GM19351 (cell line): Measurements from ENCODE around the gene ZFP91.
A peak's percentile ranks its signal among the peaks of the same experiment; 100 is the strongest.
"Not testable (repeated sequence)": the region's sequence is repeated elsewhere in the genome, so short reads cannot be mapped to it uniquely, and the experiment has no call there.

Source experiments
- ATAC-seq: cut with Tn5 transposase; IDR thresholded peaks from one replicate; pipeline ENCODE4 v1.9.1; 2021; ENCODE audit warnings: mild to moderate bottlenecking, moderate library complexity; ENCODE audit not compliant: unreplicated experiment

ZFP91 gene, protein sequence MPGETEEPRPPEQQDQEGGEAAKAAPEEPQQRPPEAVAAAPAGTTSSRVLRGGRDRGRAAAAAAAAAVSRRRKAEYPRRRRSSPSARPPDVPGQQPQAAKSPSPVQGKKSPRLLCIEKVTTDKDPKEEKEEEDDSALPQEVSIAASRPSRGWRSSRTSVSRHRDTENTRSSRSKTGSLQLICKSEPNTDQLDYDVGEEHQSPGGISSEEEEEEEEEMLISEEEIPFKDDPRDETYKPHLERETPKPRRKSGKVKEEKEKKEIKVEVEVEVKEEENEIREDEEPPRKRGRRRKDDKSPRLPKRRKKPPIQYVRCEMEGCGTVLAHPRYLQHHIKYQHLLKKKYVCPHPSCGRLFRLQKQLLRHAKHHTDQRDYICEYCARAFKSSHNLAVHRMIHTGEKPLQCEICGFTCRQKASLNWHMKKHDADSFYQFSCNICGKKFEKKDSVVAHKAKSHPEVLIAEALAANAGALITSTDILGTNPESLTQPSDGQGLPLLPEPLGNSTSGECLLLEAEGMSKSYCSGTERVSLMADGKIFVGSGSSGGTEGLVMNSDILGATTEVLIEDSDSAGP

DNA sequence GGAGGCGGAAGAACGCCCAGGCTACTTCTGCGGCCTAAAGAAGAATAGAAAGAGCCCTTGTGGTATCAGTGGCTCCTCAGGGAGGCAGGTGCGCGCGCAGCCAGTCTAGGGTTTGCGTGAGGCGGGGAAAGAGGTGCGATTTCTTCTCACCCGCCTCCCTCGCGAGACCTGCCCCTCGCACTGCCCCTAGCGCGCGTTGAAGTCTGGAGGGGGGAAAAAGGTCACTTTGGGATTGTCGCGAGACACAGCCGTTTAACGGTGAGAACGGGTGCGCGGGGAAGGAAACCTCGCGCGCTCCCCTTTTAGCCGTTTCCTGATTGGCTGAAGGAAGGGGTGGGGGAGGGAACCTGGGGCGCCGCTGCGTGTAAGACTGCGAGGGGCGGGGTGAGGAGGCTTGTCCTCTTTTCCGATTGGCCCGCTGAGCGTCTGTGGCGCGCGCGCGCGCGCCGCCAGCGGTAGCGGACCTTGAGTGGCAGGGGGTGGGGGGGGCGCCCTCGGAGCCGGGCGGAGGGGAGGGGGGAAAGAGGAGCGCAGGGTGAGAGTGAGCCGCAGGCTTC, at the start of gene ZFP91:
Gene ZFP91, plus strand, starts transcription at position 429 of the 557 bp plus-strand sequence. CDS start 219 bp downstream, outside the sequence.
- ATAC-seq: peak; percentile 35

DNA sequence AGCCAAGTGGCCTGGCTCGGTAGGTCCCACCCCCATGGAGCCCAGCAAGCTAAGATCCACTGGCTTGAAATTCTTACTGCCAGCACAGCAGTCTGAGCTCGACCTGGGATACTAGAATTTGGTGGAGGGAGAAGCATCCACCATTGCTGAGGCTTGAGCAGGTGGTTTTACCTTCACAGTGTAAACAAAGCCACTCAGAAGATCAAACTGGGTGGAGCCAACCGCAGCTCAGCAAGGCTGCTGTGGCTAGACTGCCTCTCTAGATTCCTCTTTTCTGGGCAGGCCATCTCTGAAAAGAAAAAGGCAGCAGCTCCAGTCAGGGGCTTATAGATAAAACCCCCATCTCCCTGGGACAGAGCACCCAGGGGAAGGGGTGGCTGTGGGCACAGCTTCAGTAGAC, 48.6 kb upstream of the ZFP91 start:
- no peak for ATAC-seq

DNA sequence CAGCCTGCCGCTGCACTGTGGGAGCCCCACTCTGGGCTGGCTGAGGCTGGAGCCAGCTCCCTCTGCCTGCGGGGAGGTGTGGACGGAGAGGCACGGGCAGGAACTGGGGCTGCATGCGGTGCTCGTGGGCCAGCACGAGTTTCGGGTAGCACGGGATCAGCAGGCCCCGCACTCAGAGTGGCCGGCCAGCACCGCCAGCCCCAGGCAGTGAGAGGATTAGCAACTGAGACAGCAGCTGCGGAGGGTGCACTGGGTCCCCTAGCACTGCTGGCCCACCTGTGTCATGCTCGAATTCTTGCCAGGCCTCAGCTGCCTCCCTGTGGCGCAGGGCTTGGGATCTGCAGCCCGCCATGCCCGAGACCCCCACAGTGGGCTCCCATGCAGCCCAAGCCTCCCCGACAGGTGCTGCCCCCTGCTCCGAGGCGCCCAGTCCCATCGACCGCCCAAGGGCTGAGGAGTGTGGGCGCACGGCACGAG, 47.0 kb upstream of the ZFP91 start:
- ATAC-seq: no peak

DNA sequence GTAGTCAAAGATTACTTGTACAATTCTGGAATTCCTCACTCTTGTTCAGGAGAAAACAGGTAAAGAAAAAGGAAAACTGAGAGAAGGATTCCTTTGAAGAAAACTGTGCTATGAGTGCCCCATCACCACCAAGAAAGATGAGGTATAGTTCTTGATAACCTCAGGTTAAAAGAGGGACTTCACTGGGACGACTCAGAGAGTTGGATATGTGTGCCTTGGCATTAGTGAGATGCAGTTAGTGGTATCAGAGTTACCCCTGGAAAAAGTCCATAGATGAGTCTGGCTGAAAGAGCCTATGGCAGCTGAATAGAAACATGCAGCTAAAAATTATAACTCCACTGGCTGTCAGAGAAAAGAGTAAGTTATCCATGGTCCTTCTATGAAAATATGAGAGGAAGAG, 32.0 kb upstream of the ZFP91 start:
- no peak for ATAC-seq

DNA sequence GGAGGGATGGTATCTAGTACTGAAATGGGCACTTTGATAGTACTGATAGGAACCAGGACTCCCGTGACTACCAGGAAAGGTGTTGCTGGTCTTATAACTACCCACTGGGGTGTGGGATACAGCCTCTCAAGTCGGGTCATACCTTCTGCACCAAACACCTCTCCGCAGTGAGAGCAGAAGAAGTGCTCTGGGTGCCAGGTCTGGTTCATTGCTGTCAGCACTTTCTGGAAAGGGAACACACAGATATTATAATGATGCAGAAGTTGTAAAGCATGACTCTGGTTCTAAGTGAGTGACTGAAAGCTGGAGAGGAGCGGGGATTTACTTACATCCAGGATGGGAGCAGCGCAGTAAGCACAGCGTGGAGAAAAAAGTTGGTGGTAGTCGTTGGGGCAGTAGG, 29.2 kb upstream of the ZFP91 start:
- ATAC-seq: no peak

DNA sequence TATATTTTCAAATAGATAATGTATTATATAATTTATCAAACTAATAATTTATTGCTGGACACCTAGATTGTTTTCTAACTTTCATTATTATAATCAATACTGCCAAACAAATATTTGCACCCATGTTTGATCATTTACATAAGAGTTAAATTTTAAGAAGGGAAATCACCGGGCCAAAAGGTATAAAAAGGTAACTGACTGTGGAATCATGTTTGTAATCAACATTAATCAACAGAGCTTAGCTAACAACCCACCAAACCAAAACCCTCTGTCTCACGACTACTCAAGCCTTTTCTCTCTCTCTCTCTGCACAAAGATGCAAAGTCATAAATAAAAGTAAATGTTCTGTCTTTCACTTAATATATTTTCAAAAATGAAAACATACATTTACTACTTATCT, 18.0 kb upstream of the ZFP91 start:
- no peak for ATAC-seq

DNA sequence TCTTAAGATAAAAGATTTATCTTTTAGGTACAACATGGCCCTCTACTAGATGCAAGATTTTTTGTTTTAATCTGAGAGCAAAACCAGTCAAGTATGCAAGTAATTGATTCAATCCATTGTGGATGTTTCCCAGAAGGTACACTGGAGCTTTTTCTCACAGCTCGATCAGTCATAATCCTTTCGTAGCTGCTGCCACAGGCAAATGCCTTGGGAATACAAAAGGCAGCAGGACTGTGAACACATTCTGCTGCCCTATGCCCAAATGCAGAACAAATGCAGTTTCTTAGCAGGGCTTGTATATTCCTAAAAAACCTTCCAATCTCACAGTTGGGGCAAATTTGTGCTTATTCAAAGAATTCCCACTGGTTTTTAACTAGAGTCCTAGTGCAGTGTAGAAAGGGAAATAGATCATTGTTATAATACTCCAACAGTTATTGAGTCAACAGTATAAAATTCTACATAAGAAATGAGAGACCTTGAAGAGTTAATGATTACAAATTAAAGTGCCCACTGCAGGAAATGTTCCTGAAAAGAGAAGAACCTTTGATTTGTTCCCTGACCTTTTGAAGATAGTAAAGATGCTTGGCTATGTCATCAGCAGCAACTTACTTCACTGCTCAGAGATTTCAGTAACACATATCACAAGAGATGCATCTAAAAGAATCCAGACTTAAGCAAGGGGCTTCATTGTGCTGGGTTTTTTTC, 17.3 kb upstream of the ZFP91 start:
- no peak for ATAC-seq

DNA sequence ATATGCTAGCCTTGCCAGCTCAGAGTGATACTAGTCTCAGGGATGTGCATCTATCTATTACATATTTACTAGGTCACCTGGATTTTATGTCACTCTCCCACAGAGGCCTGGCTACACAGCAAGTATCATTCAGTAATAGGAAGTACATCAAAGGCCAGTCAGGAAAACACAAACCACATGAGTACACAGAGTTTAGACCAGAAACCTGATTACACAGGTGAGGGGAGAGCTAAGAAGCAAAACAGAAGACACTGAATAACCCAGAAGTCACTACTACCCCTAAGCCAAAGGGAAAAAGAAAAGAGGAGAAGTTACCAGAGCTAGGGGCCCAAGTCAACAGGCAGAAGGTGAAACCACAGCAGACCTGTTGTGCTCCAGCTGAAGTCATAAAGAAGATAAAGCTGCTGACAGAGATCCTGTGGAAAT, 16.5 kb upstream of the ZFP91 start:
- peak; percentile 72 for ATAC-seq

DNA sequence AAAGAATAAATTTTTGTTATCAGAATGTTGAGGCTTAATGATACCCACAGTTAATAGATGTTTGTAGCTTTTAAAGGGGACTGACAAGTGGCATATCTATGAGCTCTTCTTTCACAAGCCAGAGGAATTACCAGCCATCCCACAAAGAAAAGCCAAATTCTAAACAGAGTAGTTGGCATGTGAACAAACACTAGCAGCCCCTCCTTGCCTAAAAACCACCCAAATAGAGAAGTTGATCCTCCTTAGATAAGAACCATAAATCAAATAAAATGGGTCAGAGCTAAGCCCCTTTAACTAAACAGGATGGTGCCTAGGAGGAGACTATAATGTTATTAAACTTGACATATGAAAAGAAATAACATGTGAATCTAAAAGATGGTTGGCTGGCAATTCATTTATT, 14.6 kb upstream of the ZFP91 start:
- ATAC-seq: no peak

DNA sequence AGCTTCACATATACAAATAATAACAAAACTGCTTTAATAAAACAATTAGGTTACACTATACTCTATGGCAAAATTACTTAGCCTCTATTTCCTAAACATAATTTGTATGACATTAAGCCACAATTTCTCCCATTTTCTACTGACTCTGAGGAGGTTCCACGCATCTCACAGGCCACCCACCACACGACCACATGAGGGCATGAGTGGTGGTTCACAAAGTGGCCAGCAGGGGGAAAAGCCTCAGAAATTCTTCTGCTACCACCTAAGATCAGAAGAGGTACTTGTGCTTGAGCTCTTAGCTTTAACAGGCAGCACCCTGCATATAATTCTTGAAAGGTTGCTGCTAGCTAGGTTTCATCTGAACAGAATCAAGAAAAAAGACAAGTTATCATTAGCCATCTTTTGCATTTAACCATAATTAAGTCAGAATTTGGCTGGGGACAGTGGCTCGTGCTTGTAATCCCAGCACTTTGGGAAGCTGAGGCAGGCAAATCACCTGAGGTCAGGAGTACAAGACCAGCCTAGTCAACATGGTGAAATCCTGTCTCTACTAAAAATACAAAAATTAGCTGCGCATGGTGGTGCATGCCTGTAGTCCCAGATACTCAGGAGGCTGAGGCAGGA, 10.9 kb upstream of the ZFP91 start:
- peak; percentile 96 for ATAC-seq

DNA sequence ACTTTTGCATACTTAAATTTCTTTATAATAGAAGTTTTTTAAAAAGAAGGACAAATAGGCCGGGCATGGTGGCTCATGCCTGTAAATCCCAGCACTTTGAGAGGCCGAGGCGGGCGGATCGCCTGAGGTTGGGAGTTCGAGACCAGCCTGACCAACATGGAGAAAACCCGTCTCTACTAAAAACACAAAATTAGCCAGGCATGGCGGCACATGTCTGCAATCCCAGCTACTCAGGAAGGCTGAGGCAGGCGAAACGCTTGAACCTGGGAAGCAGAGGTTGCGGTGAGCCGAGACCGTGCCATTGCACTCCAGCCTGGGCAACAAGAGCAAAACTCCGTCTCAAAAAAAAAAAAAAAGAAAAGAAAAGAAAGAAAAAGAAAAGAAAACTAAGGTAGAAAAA, 6.0 kb upstream of the ZFP91 start:
- not testable (repeated sequence) for ATAC-seq

DNA sequence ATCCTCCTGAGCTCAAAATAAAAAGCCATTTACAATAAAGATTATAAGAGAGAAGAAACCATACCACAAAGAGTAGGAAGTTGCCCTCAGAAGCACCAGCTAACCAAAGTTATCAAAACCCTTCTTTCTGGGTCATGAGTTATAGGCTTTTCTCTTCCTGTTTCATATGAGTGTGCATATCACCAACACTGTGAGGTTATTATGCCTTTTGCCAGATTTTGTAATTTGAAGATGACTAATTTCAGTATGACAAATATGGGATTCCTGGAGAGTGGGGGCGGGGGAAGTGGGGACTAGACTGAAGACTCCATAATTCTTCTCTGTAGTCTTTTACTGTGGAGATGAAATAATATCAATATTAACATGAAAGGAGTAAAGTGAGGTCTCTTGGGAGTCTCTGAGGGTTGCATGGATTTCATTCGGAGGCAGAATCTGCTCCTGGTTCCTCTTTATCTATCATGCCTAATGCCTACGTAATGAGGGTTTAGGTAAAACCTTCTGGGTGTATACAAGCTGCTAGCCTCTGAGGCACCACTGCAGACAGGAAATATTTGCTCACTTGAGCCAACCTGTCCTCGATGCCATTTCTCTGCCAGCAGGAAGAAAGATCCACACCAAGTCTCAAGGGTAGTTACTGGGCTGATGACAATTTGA, 5.3 kb upstream of the ZFP91 start:
- peak; percentile 21 for ATAC-seq

DNA sequence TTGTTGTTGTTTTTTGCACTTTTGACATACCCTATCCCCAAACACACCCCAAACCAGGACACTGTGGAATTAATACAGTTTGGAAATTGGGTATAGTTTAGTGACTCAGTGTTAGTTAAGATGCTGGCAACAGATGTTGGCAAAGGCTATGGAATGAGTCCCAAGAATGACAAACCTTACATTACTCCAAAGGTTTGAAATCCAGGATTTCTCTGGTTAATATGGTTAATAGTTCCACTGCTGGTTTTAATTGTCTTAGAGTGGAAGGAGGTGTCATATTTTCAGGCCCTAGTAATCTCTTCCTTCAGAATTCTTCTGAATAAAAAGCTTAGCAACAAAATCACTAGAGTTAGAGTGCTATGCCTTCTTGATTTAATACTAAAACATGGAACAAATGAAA, 4.0 kb upstream of the ZFP91 start:
- no peak for ATAC-seq

DNA sequence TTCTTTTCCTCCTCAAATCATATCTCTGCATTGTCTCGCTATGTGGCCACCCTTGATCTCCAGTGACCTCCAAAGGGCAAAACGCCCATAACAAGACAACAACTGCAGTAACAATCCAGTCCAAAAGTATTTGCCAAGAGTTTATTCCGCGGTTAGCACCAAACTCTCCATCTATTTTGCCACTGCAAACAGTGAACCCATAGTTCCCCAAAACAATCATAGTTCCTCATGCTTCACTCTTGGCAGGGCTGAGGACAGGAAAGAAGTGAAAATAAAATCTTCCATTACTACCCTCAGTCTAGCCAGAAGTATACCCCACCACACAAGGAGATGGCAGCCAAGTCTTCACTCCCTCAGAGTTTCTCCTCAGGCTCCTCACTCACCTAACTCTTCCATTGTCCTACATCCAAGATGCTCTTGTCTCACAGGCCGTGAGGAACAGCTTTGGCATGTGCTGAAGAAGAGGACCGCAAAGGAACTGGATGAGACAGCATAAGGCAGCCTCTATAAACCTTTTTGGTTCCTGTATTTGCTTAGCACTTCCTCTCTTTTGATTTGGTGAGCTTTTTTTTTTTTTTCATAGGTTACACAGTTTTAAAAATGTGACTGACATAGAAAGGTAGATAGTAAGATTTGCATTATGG, 3.4 kb upstream of the ZFP91 start, which contains the start of gene LPXN:
Gene LPXN, minus strand, starts transcription at position 480 of the 644 bp plus-strand sequence. Its CDS starts 84 bp downstream, at position 396.
- ATAC-seq: no peak

DNA sequence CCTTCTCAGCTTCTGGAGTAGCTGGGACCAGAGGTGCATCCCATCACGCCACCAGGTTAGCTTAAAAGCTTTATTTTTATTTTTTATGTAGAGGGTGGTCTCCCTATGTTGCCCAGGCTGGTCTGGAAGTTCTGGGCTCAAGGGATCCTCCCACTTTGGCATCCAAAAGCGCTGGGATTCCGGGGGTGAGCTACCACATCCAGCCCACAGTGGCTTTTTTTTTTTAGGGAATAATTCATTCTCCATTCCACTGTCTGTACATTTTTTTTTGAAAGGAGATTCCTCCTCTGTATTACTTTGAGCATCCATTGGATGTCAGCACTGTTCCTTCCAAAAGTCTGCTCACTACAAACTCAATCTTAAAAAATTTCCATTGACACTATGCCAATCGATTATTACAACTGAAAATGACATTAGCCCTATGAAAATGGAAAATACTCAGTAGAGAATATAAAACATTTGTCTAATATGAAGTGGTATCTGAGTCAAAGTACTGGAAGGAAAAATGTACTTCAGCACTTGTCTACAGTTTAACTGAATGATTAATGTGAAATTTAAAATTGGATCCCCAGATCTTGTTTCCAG, 1.9 kb upstream of the ZFP91 start:
- ATAC-seq: no peak

DNA sequence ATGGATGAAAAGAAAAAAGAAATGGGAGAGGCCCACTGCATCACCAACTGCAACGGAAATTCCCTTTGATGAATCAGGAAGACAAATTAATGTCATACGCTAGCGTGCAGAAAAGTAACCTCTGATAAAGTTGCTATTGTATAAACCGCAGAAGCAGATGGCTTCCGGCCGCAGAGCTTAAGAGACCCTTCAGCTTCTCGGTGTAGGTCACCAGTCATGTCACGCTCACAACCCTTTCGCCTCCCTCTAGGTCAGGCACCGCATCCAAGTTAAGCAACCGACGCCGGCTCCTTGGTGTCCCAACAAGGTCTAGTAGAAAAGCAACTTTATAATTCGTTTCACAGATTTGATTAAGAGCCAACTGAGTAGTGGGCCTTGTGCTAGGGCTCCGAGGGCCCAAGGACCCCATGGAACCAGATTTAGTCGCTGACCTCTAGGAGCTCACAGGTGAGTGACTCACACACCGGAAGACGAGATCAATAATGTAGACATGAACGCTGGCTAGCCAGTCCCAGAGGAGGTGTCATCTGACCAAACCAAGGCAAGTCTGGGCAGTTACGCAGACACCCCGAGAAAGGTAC, 1.2 kb upstream of the ZFP91 start:
- ATAC-seq: peak; percentile 51

DNA sequence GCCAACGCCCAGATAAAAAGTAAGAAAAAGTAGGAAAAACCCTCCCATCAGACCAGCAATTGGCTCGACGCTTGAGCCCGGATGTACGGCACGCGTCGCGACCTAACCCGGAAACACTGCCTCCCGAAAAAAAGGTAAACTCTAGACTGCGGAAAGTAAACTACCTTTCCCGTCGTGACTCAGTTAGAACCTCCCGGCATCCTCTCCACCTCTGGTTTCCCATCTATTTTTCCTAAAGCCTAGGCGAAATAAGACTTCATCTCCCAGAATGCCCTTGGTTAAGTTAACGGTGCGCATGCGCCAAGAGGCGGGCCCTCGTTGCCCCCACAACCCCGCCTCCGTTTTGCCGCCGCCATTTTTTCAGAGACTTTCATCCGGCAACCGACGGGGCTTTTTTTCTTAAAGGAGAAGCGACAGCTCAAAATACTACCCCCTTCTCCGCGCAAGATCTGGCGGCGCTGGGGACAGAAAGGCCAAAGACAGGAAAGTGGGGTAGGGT, 678 bp upstream of the ZFP91 start:
- ATAC-seq: no peak

DNA sequence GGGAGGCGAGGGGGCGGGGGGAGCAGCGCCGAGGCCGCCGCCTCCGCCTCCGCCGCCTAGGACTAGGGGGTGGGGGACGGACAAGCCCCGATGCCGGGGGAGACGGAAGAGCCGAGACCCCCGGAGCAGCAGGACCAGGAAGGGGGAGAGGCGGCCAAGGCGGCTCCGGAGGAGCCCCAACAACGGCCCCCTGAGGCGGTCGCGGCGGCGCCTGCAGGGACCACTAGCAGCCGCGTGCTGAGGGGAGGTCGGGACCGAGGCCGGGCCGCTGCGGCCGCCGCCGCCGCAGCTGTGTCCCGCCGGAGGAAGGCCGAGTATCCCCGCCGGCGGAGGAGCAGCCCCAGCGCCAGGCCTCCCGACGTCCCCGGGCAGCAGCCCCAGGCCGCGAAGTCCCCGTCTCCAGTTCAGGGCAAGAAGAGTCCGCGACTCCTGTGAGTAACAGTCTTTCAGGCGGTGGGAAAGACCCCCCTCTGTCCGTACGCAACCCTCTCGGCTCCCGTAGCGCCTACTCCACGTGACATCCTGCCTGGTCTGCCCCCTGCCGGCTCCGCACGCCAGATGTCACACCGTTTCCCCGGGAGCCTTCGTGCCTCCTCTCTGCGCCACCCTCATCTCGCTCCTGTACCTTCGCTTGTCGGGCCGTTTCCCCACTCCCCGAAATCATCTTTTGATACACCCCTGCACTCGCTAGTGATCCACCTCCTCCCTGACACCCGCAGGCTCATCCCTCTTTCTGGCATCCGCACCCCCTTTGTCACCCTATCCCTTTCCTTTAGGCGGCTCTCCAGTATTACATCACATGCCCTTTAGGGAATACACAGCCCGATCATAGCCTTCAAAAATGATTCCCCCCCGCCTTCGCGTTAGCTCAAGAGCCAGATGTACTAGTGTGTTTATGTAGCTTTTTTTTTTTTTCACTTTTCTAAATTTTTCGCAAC, 598 bp downstream of the ZFP91 start:
- peak; percentile 40 for ATAC-seq
